IPS-20b (cell line): ENCODE measurements around the gene FCN2.
"Not testable (repeated sequence)": the region's sequence is repeated elsewhere in the genome, so short reads cannot be mapped to it uniquely, and the experiment has no call there.

Experiments used
- H3K27ac ChIP-seq: one replicate; pipeline ENCODE4 v1.5.1; 2013; ENCODE audit warnings: low read length
- H3K27me3 ChIP-seq: 2 replicates; pipeline ENCODE4 v1.6.1; 2013; ENCODE audit warnings: mild to moderate bottlenecking, low read length, inconsistent platforms; ENCODE audit not compliant: insufficient read depth
- H3K36me3 ChIP-seq: 2 replicates; pipeline ENCODE4 v1.6.1; 2013; ENCODE audit warnings: low read depth, mild to moderate bottlenecking, inconsistent platforms, low read length, moderate library complexity; ENCODE audit not compliant: insufficient read depth
- H3K4me1 ChIP-seq: 2 replicates; pipeline ENCODE4 v1.6.1; 2013; ENCODE audit warnings: mild to moderate bottlenecking, control low read depth, inconsistent platforms, low read length, moderate library complexity; ENCODE audit not compliant: insufficient read depth
- H3K4me3 ChIP-seq: 2 replicates; pipeline ENCODE4 v1.5.1; 2013; ENCODE audit warnings: mild to moderate bottlenecking, low read length, inconsistent platforms
- H3K9ac ChIP-seq: 2 replicates; pipeline ENCODE4 v1.6.1; 2013; ENCODE audit warnings: low read depth, mild to moderate bottlenecking, inconsistent platforms, low read length, moderate library complexity
- H3K9me3 ChIP-seq: 2 replicates; pipeline ENCODE4 v1.6.1; 2013; ENCODE audit warnings: mild to moderate bottlenecking, low read depth, low read length, inconsistent platforms; ENCODE audit not compliant: insufficient read depth

FCN2 gene

DNA sequence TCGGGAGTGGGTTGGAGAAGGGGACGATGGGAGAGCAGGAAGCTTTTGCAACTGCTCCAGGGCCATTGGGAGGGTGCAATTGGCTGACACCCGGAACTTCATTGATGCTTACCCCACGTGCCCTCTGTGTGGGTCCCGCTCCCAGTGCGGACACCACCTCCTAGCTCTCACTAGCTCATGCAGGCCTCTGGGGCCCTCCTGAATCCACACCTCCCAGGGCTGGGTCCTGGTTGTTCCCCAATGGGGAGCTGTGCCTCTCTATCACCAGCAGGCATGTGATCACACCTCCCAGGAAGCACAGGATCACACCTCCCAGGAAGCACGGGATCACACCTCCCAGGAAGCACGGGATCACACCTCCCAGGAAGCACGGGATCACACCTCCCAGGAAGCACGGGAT, 32.1 kb upstream of the FCN2 start:
- H3K9me3 ChIP-seq: peaks cover 34% of the 10 kb centered on the region
- H3K9ac ChIP-seq: no peak overlapping the region
- H3K4me3 ChIP-seq: no peak overlapping the region
- H3K27ac ChIP-seq: no peak overlapping the region
- no peaks in the 10 kb centered on the region for H3K27me3 ChIP-seq
- H3K36me3 ChIP-seq: no peaks in the 10 kb centered on the region
- H3K4me1 ChIP-seq: no peaks in the 10 kb centered on the region

DNA sequence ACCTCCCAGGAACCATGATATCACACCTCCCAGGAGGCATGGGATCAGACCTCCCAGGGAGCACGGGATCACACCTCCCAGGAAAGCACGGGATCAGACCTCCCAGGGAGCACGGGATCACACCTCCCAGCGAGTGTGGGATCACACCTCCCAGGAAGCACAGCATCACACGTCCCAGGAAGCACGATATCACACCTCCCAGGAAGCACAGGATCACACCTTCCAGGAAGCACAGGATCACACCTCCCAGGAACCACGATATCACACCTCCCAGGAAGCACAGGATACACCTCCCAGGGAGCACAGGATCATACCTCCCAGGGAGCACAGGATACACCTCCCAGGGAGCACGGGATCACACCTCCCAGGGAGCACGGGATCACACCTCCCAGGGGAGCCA, 30.0 kb upstream of the FCN2 start:
- Histone ChIP-seq H3K9me3 (peaks cover 34% of the 10 kb centered on the region), H3K9ac (no peak overlapping the region), H3K27me3 (no peaks in the 10 kb centered on the region), H3K27ac (no peak overlapping the region), H3K4me3 (no peak overlapping the region), H3K4me1 (no peaks in the 10 kb centered on the region), H3K36me3 (no peaks in the 10 kb centered on the region)

DNA sequence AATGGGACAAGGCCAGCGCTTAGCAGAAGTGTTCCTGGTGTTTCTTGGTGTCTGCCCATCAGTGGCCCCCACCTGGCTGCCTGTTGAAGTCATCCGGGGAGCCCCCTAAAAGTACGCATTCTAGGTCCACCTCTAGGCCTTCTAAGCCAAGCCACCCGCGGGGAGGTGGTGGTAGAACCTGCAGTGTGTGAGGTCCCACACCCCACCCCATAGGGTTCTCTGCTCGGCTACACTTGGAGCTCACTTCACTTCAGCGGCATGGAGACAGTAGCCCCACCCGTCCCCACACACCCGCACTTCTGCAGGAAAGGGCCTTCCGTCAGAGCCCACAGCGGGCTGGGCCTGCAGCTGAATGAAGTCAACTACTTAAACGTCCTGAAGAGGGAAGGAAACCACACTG, 29.6 kb upstream of the FCN2 start:
- Histone ChIP-seq H3K27me3 (no peaks in the 10 kb centered on the region), H3K27ac (no peak overlapping the region), H3K4me3 (no peak overlapping the region), H3K9me3 (peaks cover 34% of the 10 kb centered on the region), H3K4me1 (no peaks in the 10 kb centered on the region), H3K9ac (no peak overlapping the region), H3K36me3 (no peaks in the 10 kb centered on the region)

DNA sequence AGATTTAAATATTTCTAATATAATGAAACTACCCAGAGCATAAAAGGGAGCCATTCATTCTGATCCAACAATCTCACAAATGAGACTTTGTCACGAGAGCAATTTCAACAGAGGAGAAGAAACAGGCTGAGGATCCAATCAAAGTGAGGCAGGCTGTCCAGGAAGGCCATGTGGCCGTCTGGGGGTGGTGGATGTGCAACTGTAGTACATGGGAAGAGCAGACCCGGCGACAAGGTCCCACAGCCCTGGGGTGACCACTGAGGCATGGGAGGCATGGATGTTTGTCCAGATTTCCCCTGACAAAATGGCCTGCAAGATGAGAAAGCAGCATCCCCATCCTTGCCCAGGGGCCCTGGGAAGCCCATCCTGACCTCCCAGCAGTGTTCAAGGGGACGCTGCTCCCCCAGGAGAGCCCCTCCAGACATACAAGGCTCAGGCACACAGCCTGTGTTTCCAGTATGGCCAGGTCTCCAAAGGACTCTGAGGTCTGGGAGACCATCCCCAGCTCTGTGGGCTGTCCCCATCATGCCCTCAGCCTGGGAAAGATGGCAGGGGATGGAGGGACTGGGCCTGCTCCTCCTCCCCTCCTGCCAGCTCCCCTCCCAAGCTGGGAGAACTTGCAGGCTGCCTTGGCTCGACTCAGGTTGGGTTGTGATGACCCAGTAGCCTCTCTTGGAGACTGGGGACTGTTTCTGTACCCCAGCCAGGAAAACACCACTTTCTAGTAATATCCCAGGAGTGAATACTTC, 27.5 kb upstream of the FCN2 start:
- no peak overlapping the region for H3K27ac ChIP-seq
- peaks cover 33% of the 10 kb centered on the region for H3K9me3 ChIP-seq
- H3K4me1 ChIP-seq: no peaks in the 10 kb centered on the region
- H3K27me3 ChIP-seq: no peaks in the 10 kb centered on the region
- H3K9ac ChIP-seq: no peak overlapping the region
- no peak overlapping the region for H3K4me3 ChIP-seq
- no peaks in the 10 kb centered on the region for H3K36me3 ChIP-seq

DNA sequence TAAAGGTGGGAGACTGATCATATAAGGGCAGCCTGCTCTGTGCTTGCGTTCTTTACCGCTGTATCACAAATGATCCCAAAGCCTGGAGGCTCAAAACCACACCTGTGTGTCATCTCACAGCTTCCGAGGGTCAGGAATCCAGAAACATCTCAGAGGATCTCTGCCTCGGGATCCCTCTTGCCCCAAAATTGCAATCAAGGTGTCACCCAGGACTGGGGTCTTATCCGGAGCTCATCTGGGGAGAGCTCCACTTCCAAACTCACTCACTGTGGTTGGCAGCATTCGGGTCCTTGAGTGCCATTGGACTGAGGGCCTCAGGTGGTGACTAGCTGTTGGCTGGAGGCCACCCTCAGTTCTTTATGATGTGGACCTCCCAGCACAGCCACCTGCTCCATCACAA, 26.7 kb upstream of the FCN2 start:
- H3K4me3 ChIP-seq: no peak overlapping the region
- no peak overlapping the region for H3K27ac ChIP-seq
- H3K27me3 ChIP-seq: no peaks in the 10 kb centered on the region
- no peaks in the 10 kb centered on the region for H3K36me3 ChIP-seq
- H3K4me1 ChIP-seq: no peaks in the 10 kb centered on the region
- peaks cover 27% of the 10 kb centered on the region for H3K9me3 ChIP-seq
- no peak overlapping the region for H3K9ac ChIP-seq

DNA sequence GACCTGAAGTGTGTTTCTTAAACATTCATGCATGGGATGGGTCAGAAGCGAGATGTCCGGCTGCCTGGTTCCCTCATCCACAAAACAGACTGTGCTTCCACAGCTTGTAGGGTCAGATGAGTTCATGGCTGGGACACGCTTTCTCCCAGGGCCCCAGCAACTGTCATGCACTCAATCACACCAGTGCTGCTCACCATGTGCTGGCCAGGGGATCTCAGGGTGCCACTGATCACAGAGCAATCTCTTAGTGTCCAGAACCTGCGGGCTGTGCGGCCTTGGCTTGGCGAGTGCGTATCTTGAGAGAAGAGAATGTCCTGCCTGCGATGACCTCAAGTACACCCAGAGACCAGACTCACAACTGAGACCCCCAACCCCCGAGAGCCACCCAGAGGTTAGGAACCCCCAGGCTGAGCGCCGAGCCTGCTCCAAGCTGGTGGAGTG, 26.0 kb upstream of the FCN2 start:
- Histone ChIP-seq H3K9me3 (peaks cover 27% of the 10 kb centered on the region), H3K36me3 (no peaks in the 10 kb centered on the region), H3K4me3 (no peak overlapping the region), H3K27ac (no peak overlapping the region), H3K9ac (no peak overlapping the region), H3K27me3 (no peaks in the 10 kb centered on the region), H3K4me1 (no peaks in the 10 kb centered on the region)

DNA sequence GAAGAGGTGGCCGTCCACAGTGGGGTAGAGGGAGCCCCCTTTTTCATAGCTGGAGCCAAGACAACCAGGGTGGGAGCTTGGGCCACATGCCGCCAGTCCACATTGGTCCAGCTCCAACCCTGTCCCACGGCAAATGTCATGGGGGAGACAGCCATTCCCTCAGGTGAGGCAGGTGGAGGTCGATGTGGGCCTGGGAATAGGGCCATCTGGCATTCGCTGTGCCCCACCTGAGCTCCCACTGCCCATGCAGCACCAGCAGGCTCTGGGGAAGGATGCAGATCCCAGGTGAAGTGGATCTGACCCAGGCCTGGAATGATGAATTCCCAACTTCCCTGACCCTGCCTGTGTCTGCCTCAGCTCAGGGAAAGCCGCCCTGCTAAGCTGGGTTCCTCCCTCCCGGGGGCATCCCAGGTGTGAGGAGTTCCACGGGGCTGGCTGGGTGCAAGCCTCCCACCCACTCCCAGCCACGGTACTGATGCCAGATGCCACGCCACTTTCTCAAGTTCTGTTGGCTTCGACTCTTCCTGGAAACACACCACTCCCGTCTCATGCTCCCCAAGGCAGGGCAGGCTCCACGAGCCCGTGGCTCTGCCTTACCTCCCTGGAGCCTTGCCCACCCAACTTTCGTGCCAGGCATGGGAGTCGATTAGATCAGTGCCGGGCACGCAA, 25.2 kb upstream of the FCN2 start:
- H3K9ac ChIP-seq: no peak overlapping the region
- H3K9me3 ChIP-seq: peaks cover 22% of the 10 kb centered on the region

DNA sequence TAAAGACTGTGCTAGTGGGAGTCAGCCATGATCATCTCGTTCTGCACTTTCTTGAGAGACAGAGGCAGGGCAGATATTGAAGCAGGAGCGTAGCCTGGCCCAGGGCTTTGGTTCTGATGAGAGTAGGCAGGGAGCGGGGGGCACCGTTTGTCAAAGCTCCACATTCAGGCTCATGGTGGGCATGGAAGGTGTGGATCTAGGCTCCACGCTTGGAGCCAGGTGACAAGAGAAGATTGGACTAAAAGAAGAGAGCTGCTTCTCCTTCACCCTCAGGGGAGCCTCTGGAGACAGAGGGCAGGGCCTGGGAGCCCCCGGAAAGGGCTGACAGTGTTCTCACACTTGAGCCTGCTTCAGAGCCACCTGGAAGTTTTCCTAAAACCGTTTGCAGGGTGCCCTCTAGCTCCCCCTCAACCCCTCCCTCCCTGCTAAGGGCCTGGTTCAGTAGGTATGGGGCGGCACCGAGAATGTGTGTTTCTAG, 24.7 kb upstream of the FCN2 start:
- Histone ChIP-seq H3K9ac (no peak overlapping the region), H3K4me3 (no peak overlapping the region), H3K9me3 (peaks cover 16% of the 10 kb centered on the region), H3K4me1 (no peaks in the 10 kb centered on the region), H3K36me3 (no peaks in the 10 kb centered on the region), H3K27me3 (no peaks in the 10 kb centered on the region), H3K27ac (no peak overlapping the region)

More for the DNA sequence above, 25.2 kb upstream of the FCN2 start:
- no peak overlapping the region for H3K4me3 ChIP-seq
- H3K27me3 ChIP-seq: no peaks in the 10 kb centered on the region
- H3K4me1 ChIP-seq: no peaks in the 10 kb centered on the region
- no peak overlapping the region for H3K27ac ChIP-seq
- no peaks in the 10 kb centered on the region for H3K36me3 ChIP-seq

DNA sequence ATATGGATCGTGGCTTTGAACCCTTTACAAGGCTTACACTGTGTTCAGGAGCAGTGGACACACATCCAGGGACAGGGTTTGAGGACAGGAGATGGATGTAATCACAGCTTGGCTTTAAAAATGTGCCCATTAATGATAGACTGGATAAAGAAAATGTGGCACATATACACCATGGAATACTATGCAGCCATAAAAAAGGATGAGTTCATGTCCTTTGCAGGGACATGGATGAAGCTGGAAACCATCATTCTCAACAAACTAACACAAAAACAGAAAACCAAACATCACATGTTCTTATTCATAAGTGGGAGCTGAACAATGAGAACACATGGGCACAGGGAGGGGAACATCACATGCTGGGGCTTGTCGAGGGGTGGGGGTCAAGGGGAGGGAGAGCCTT, 23.2 kb upstream of the FCN2 start:
- not testable (repeated sequence) for H3K4me3 ChIP-seq, H3K9me3 ChIP-seq, H3K36me3 ChIP-seq, H3K4me1 ChIP-seq, H3K27ac ChIP-seq, H3K27me3 ChIP-seq, H3K9ac ChIP-seq

DNA sequence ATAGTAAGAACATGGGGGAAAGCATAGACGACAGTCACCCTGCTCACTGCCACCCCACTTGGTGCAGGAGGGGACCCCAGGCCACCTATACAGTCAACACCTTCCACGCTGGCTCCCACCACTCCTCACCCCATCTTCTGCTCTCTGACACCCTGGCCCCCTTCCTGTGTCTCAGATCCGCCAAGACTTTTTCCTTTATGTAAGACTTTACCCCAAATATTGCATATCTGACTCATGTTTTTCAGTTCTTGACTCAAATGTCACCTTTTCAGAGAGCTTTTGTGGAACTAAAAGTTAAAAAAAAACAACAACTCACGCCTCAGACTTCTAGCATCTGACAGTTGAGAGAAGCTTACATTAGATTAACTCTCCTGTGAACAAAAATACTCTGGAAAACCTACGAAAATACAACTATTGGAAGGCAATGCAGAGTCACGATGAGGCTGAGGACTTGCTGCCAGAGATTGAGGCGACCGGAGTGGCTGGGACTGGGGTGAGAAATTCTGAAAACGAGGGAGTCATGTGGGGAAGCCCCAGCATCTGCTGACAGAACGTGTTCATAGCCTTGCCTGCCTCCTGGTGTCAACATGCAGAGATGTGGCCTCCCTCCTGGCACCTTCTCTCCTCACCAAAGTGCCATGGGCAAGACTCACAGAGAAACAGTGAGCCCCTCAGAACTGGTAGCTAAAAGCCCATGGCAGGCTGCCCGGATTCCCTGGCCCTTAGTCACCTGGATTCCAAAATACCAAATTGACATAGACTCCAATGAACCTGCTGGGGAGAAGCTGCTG, 22.4 kb upstream of the FCN2 start:
- Histone ChIP-seq H3K4me3 (no peak overlapping the region), H3K36me3 (no peaks in the 10 kb centered on the region), H3K4me1 (no peaks in the 10 kb centered on the region), H3K9me3 (no peaks in the 10 kb centered on the region), H3K9ac (no peak overlapping the region), H3K27me3 (no peaks in the 10 kb centered on the region), H3K27ac (no peak overlapping the region)

DNA sequence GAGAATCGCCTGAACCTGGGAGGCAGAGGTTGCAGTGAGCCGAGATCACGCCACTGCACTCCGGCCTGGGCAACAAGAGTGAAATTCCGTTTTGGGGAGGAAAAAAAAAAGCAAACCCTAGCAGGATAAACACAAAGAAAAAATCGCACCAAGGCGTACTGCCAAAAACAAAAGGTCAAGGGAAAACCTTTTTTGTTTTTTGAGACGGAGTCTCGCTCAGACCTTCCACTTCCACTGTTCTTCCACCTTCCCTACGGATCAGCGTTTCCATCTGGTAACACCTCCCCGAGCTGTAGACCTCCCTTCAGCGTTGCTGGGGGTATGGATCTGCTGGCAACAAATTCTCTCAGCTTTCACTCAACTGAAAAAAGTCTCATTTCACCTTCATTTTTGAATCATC, 20.1 kb upstream of the FCN2 start:
- Histone ChIP-seq H3K4me3 (no peak overlapping the region), H3K9ac (no peak overlapping the region), H3K27ac (no peak overlapping the region), H3K4me1 (no peaks in the 10 kb centered on the region), H3K27me3 (no peaks in the 10 kb centered on the region), H3K9me3 (no peaks in the 10 kb centered on the region), H3K36me3 (no peaks in the 10 kb centered on the region)
